ENCODE measurements around the gene MICAL3. TPM values are rescaled to one million over a fixed set of nuclear protein-coding genes. Genes with fewer than 3 reads are reported as not detected.

Gene MICAL3
- total RNA-seq, 1 experiment from 2014 or later = 47.1 TPM

DNA sequence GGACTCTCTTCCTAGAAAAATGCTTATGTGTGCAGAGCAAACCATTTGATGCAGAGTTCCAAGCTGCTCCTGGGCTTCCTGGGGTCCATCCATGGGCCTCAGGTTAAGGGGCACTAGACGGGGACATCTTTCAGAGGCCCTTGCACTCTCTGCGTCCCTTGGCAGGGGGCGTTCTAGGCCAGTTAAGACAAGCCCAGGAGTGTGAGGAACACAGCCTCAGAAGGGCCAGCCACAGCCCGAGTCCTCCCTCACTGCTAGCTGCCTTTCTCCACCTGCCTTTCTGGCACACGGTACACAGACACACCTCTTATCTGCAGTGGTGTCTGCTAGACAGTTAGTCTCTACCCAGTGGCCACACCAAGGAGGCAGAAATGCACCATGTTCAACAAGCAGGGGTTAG is 232.1 kb downstream of the MICAL3 start:
- Histone ChIP-seq H3K27ac (ENCODE audit: low read length) (no peak overlapping the region), H3K9me3 (ENCODE audit: control insufficient read depth, insufficient read depth, low read depth, low read length) (no peaks in the 10 kb centered on the region), H3K4me3 (ENCODE audit: low read depth in 2 of 2, low read length in 2 of 2) (no peak overlapping the region), H3K27me3 (ENCODE audit: control insufficient read depth, insufficient read depth, low read length) (no peaks in the 10 kb centered on the region), H3K36me3 (ENCODE audit: control insufficient read depth, insufficient read depth, low read length) (no peaks in the 10 kb centered on the region), H3K4me1 (ENCODE audit: control insufficient read depth, insufficient read depth, low read length) (no peaks in the 10 kb centered on the region)
- in situ Hi-C loops (cut with HindIII; ENCODE audit: low pct_unique_long_range_greater_than_20kb, low sequenced_read_pairs) (no loop called here), intact Hi-C loops (cut with micrococcal nuclease; ENCODE audit: unreplicated experiment) (no loop called here)
- ATAC-seq (no peak), DNase-seq (ENCODE audit: low read depth, low spot score) (no peak)
- no TSS peak for BruUV-seq (replicated peaks)
- ChIA-PET POLR2A (no interaction called here), CTCF (no interaction called here)
- no peak for TF ChIP-seq SIN3A (IDR thresholded peaks at IDR 0.05; ENCODE audit: borderline replicate concordance, insufficient read depth, low read depth, low read length)
- TF ChIP-seq, protein P1, sequence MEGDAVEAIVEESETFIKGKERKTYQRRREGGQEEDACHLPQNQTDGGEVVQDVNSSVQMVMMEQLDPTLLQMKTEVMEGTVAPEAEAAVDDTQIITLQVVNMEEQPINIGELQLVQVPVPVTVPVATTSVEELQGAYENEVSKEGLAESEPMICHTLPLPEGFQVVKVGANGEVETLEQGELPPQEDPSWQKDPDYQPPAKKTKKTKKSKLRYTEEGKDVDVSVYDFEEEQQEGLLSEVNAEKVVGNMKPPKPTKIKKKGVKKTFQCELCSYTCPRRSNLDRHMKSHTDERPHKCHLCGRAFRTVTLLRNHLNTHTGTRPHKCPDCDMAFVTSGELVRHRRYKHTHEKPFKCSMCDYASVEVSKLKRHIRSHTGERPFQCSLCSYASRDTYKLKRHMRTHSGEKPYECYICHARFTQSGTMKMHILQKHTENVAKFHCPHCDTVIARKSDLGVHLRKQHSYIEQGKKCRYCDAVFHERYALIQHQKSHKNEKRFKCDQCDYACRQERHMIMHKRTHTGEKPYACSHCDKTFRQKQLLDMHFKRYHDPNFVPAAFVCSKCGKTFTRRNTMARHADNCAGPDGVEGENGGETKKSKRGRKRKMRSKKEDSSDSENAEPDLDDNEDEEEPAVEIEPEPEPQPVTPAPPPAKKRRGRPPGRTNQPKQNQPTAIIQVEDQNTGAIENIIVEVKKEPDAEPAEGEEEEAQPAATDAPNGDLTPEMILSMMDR (IDR thresholded peaks at IDR 0.05) = no peak
- TF ChIP-seq, protein P2, sequence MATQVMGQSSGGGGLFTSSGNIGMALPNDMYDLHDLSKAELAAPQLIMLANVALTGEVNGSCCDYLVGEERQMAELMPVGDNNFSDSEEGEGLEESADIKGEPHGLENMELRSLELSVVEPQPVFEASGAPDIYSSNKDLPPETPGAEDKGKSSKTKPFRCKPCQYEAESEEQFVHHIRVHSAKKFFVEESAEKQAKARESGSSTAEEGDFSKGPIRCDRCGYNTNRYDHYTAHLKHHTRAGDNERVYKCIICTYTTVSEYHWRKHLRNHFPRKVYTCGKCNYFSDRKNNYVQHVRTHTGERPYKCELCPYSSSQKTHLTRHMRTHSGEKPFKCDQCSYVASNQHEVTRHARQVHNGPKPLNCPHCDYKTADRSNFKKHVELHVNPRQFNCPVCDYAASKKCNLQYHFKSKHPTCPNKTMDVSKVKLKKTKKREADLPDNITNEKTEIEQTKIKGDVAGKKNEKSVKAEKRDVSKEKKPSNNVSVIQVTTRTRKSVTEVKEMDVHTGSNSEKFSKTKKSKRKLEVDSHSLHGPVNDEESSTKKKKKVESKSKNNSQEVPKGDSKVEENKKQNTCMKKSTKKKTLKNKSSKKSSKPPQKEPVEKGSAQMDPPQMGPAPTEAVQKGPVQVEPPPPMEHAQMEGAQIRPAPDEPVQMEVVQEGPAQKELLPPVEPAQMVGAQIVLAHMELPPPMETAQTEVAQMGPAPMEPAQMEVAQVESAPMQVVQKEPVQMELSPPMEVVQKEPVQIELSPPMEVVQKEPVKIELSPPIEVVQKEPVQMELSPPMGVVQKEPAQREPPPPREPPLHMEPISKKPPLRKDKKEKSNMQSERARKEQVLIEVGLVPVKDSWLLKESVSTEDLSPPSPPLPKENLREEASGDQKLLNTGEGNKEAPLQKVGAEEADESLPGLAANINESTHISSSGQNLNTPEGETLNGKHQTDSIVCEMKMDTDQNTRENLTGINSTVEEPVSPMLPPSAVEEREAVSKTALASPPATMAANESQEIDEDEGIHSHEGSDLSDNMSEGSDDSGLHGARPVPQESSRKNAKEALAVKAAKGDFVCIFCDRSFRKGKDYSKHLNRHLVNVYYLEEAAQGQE (IDR thresholded peaks at IDR 0.05; ENCODE audit: insufficient read depth in 1 of 2, low read depth in 2 of 2, low read length in 1 of 2) = no peak
- TF ChIP-seq TCF7L2 (IDR thresholded peaks at IDR 0.05; ENCODE audit: low read depth, low read length) = no peak
- no peak for TF ChIP-seq POLR2AphosphoS5 (IDR thresholded peaks at IDR 0.05; ENCODE audit: low read depth, low read length)

DNA sequence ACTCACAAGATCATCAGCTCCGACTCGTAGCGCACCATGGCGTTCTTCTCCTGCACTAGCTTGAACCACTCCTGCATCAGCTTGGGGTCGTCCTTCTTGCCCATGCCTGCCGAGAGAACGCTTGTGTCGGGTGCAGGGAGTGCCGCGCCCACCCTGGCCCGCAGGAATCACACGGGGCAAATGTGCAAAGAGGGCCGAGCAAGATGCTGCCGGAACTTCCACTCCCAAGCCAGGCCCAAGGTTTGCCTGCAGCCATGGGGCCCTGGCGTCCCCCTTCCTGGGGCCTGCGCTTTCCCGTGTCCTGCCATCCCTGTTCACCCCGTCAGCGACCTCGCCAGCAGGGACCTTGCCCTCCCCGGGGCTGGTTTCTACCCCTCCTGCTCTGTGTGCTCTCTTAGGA is 233.2 kb downstream of the MICAL3 start:
- DNase-seq (ENCODE audit: low read depth, low spot score) (no peak), ATAC-seq (no peak)
- BruUV-seq (replicated peaks) = no TSS peak
- Histone ChIP-seq H3K27ac (ENCODE audit: low read length) (no peak overlapping the region), H3K4me3 (ENCODE audit: low read depth in 2 of 2, low read length in 2 of 2) (no peak overlapping the region), H3K27me3 (ENCODE audit: control insufficient read depth, insufficient read depth, low read length) (no peaks in the 10 kb centered on the region), H3K36me3 (ENCODE audit: control insufficient read depth, insufficient read depth, low read length) (no peaks in the 10 kb centered on the region), H3K9me3 (ENCODE audit: control insufficient read depth, insufficient read depth, low read depth, low read length) (no peaks in the 10 kb centered on the region), H3K4me1 (ENCODE audit: control insufficient read depth, insufficient read depth, low read length) (no peaks in the 10 kb centered on the region)
- POLR2A ChIA-PET = no interaction called here
- intact Hi-C loops (cut with micrococcal nuclease; ENCODE audit: unreplicated experiment) = no loop called here
- in situ Hi-C loops (cut with HindIII; ENCODE audit: low pct_unique_long_range_greater_than_20kb, low sequenced_read_pairs) = no loop called here
- CTCF ChIA-PET = no interaction called here
- TF ChIP-seq SIN3A (IDR thresholded peaks at IDR 0.05; ENCODE audit: borderline replicate concordance, insufficient read depth, low read depth, low read length) (no peak), TCF7L2 (IDR thresholded peaks at IDR 0.05; ENCODE audit: low read depth, low read length) (no peak), POLR2AphosphoS5 (IDR thresholded peaks at IDR 0.05; ENCODE audit: low read depth, low read length) (no peak)
- TF ChIP-seq, protein P1 (IDR thresholded peaks at IDR 0.05) = no peak
- TF ChIP-seq, protein P2 (IDR thresholded peaks at IDR 0.05; ENCODE audit: insufficient read depth in 1 of 2, low read depth in 2 of 2, low read length in 1 of 2) = no peak

All from Panc1 (cell line).